Subcutaneous adipose tissue (tissue), 4 donors: ENCODE results near the gene ROCK1. TPM values are rescaled to one million over a fixed set of nuclear protein-coding genes. Genes with fewer than 3 reads are reported as not detected.

Source experiments
- small RNA-seq: library from RNA; depleted of rRNA; stranded (forward); fragments of <200 nt; gene quantifications from one replicate; pipeline ENCODE3, GENCODE V24; 2016
- total RNA-seq, 4 donors: library from RNA; depleted of rRNA; stranded (reverse); fragments of >200 nt; gene quantifications; one replicate each; pipeline ENCODE4 v1.1.0, GENCODE V29; 2016
- TF ChIP-seq, protein P1 (sequence below): fragments of 450-650 bp; IDR thresholded peaks from one replicate; pipeline ENCODE4 v1.5.1; 2016; ENCODE audit warnings: low read depth, mild to moderate bottlenecking, control low read depth, antibody characterized with exemption, moderate library complexity

The ROCK1 gene
- total RNA-seq, 4 donors from 2014 or later: 77.8 to 107 (median 101) TPM

DNA sequence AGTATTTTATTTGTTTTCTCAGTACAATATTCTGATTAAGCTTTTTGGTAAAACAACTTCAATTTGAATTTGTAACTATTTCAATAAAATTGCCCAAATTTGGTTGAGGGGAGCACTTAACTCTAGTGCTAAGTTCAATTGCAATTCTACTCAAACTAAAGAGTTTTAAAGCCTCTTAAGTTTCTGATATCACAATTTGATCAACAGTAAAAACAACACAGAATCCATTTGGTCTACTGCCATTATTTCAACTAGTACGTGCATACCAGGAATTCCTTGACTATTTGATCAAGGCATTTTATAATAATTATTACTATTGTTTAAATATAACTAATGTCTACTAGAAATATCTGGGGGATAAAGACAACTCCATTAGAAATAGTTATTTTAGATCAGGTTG is 150.9 kb downstream of the ROCK1 start:
- TF ChIP-seq, protein P1, sequence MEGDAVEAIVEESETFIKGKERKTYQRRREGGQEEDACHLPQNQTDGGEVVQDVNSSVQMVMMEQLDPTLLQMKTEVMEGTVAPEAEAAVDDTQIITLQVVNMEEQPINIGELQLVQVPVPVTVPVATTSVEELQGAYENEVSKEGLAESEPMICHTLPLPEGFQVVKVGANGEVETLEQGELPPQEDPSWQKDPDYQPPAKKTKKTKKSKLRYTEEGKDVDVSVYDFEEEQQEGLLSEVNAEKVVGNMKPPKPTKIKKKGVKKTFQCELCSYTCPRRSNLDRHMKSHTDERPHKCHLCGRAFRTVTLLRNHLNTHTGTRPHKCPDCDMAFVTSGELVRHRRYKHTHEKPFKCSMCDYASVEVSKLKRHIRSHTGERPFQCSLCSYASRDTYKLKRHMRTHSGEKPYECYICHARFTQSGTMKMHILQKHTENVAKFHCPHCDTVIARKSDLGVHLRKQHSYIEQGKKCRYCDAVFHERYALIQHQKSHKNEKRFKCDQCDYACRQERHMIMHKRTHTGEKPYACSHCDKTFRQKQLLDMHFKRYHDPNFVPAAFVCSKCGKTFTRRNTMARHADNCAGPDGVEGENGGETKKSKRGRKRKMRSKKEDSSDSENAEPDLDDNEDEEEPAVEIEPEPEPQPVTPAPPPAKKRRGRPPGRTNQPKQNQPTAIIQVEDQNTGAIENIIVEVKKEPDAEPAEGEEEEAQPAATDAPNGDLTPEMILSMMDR: no peak

Small RNA genes lying within 50 kb of the gene (small RNA-seq; reads per million reads assigned to genes)
- not detected for gene RNU6-120P

Other genes with a start within 250 kb of the ROCK1 start
- gene GREB1L, start 130.4 kb upstream of the ROCK1 start, total RNA-seq: 10 to 100 TPM; 10.0 to 39.7 (median 26.0) TPM